NCI-H146 treated with DMSO at 0.1 percent for 48 hours (cell line): Measurements from ENCODE around the gene MAGI2.

ENCODE experiments used
- DNase-seq: peaks from one replicate; lab custom pipeline; 2025; ENCODE audit not compliant: unreplicated experiment; lab: John Stamatoyannopoulos, UW

MAGI2 gene

DNA sequence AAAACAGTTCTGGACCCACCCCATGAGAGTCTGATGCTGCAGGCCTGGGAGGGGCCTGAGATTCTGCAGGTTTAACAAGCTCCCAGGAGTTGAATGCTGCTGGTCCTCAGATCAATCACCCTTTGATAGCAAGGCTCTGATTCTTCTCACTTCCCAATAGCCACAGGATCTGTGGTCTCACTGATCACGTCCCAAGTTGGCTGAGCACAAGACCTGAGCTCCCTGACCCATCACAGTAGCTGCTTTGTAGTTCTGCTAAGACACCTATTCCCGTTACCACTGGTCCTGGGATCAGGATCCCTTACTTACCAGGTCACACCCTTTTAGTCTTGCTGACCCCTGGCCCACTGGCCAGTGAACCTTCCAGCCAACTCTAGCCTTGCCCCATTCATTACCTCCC is 1282.1 kb downstream of the MAGI2 start:
- DNase-seq, result no peak

DNA sequence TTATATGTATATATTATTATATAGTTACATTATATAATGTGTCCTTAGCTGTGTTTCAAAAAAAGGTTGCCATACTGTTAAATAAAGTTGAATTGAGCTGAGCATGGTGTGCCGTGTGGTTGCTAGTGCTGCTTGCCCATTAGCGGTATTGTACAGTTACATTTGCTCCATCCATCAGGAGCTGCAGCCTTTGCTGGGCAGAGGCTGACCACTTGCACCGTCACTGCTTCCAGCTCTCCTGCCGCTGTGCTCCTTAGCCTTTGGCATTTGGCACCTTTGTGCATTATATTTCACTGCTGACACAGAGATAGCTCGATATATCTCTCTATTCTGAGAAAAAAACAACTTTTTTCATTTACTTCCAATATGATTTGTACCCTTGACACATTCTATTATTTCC is 1282.7 kb downstream of the MAGI2 start:
- no peak for DNase-seq

DNA sequence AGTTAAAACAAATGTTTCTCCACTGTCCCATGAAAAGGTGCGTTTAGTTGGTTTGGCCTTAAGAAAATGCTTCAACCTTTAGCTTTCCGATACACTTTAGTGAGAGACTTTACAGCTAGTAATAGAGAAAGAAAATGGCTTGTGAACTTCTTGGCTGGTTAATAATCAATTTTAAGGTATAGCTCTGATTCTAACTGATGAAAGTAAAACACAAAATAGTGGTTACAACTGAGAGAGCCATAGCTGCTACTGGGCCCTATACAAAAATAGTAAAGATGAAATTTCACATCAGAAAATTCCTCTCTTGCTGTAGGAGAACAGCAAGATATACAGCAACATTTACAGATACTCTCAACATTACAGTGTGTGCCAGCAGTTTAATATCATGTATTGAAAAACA is 1283.5 kb downstream of the MAGI2 start:
- DNase-seq, result no peak

GRCh38 chr7:78168865-78169264 is 1284.6 kb downstream of the MAGI2 start:
- DNase-seq, result no peak

DNA sequence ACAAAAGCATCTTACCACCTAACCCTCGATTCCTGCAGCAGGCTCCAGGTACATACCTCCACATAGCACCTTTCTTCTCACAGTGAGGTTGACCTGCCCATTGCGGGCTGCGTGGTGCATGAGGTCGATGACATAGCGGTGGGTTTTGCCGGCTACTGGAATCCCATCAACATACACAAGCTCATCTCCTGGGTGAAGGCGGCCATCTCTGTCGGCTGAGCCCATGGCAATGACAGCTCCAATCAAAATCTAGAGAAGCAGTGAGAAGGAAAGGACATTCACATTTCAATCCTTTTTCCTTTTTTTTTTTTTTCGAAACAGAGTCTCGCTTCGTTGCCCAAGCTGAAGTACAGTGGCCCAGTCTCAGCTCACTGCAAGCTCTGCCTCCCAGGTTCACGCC is 1285.6 kb downstream of the MAGI2 start:
- no peak for DNase-seq

DNA sequence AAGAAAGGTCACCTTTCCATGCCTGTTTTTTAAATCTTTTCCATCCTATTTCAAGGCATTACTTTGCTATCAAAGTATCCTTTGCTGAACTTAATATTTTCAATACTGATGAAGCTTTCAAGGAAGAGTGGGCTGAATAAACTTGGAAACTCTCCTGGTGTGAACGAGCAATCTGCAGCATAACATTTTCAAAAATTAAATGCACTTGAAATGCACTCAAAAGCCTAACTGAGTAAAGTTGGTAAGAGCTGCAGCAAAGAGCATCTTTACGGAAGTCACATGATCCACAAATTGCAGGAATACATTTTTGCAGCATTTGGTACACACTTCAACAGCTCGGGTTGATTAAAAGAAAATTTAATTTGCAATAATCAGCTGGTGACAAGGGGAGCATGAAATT is 1287.6 kb downstream of the MAGI2 start:
- no peak for DNase-seq

GRCh38 chr7:78165454-78165853 is 1288.0 kb downstream of the MAGI2 start:
- no peak for DNase-seq

- DNase-seq, result no peak
These were observed 1289.0 kb downstream of the MAGI2 start for GRCh38 chr7:78164459-78164858.

- no peak for DNase-seq
These were observed 1291.7 kb downstream of the MAGI2 start for GRCh38 chr7:78161781-78162180.

GRCh38 chr7:78159545-78159944 is 1293.9 kb downstream of the MAGI2 start:
- DNase-seq, result no peak

- no peak for DNase-seq
These were observed 1300.2 kb downstream of the MAGI2 start for GRCh38 chr7:78153285-78153684.

DNA sequence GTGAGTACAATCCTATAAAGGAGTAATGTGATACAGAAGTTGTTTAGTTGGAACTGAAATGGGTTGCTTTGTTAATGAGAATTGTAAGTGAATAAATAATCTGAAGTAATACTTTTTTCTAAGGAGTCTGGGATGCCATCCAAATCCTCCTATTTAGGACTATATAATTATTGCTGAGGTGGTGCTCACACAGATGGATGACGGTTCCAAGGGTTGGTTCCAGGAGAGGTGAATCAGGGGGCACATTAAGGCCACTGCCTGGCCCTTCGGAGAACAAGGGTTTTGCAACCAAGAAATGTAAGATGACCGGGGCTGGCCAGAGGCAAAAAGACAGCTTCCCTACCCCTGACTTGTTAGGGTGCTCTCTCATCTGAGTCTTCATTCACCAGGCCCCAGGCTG is 1302.2 kb downstream of the MAGI2 start:
- DNase-seq, result no peak

DNA sequence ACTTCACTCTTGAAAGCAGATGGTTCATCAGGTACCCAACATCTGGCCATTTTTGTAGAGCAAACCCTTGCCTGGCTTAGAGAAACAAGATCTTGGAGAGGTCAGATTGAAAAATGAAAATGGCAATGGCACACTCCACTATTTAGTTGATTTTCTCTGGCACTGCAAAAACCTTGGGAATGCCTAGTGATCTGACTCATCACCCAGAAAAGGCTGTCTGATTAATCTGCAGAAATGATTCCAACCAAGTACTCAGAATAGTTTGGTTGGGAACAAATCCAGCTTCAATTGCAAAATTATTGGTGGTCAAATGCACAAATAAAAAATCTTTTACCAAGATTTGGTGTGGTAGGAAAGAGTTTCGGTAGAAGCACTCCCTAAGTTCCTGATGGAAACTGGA is 1303.7 kb downstream of the MAGI2 start:
- DNase-seq, result no peak

DNA sequence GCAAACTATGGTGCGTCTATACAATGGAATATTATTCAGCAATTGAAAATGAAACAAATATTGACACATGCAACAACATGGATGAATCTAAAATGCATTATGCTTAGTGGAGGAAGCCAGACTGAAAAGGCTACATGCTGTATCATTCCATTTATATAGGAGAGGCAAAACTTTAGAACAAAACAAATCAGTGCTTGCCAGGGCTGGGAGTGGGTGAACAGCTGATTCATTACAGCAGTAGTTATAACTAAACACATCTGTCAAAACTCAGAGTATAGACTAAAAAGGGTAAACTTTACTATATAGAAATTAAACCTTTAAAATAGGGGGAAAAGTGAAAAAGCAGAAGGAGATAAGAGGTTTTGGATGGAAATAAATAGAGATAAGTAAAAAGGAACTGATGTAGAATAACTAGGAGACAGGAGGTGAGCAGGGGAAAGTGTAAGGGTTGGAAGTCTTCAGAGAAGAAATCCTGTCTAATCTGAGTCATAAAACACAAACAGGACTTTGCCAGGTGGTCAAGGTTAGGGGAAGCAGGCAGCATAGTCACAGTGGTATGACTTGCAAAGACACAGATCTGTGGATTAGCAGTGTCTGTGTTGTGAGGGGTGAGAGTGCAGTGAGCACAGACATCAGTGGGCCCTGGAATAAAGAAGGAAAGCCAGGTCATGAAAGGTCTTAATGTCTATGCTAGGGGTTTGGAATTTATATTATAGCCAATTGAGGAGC is 1305.1 kb downstream of the MAGI2 start:
- DNase-seq, result no peak

DNA sequence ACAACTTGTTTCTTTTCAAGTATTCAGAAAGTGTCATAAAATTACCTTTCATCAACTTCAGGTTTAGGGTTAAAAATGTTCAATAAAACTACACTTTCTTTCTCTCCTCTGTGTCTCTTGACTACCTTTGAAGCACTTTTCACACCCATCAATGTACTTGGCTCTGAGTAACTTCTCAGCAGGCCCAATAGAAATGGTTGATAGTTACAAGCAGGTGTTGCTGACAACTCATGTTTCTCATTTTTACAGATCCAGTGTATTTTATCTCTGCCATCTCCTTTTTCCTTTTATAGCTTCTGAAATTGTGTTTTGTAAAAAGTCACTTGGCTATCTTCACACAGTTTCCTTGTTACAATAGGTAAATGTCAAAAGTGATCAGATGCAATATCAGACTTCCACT is 1306.9 kb downstream of the MAGI2 start:
- no peak for DNase-seq

DNA sequence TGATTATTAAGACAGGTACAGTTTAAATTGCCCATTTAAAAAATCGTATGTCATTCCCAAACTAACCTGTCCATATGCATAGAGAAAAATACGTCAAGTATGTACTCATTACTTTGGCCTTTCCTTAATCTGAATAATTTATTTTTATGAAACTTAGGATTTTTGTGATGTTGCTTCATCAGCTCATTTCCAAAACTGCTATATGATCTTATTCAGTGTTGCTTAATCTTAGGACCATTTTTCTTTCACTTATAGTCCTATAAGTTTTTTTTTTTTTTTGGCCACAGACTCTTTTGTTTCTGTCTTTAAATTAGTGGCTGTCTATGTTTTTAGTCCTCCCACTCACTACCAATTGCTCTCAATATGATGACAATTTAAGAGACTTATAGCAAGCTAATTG is 1309.8 kb downstream of the MAGI2 start:
- DNase-seq, result no peak

DNA sequence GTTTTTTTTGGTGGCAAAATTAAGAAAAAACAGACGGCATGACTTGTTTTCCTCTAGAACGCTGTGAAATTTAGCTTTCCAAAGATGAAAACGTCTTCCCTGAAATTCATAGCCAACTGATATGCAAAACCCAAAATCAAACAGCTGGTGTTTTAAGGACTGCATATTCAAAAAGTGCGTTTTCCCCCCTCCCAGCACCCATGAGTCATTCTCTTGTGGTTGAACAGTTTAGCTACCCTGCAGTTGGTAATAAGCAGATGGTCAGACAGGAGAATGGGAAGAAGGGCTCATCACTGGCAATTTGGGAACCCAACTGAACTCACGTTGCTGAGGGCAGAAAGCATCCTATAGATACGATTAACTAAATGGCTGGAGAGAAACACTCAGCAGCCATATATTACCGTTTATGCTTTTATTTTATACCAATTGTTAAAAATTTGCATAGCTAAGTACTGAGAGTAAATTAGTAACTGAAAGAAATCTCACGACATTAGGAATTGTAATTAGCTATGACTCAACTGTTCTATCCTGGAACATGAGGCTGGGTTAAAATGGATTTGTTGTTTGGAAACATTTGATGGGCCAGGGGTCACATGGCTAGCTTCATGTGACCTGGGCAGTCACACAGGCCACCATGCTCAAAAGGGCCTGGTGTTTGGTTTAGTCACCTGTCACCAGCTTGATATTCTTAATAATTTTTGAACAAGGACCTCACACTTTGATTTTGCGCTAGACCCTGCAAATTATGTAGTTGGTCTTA is 1311.8 kb downstream of the MAGI2 start:
- no peak for DNase-seq

- no peak for DNase-seq
These were observed 1313.4 kb downstream of the MAGI2 start for GRCh38 chr7:78140109-78140508.

GRCh38 chr7:78139335-78139734 is 1314.1 kb downstream of the MAGI2 start:
- no peak for DNase-seq

GRCh38 chr7:78134774-78135173 is 1318.7 kb downstream of the MAGI2 start:
- no peak for DNase-seq

DNA sequence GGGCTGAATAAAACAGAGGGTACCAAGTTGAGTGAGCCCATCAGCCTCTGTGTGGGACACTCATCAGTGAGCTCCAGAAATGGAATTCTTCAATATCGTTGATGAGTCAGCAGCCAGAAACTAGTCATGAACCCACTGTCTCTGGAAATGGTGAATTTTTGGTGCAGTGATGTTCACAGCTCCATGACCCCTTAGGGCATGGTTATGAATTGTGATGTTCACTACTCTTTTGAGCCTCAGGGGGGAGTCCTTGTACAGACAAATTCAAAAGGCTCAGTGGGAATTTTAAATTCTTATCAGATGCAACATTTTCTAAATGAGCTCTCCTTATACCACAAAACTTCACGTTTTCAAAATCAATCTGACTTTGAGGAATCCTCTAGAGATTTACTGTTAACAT is 1319.2 kb downstream of the MAGI2 start:
- no peak for DNase-seq

GRCh38 chr7:78130446-78131215 is 1322.8 kb downstream of the MAGI2 start:
- no peak for DNase-seq
